ENCODE results near the gene BORCS8.

The BORCS8 gene

GRCh38 chr19:19212916-19213315, 21.0 kb upstream of the BORCS8 start:
- no peaks in the 10 kb centered on the region for H3K9me3 Mint-ChIP-seq
- H3K4me1 Mint-ChIP-seq, result no peaks in the 10 kb centered on the region
- no peaks in the 10 kb centered on the region for H3K36me3 Mint-ChIP-seq (ENCODE audit: low read depth)
- peaks cover 89% of the 10 kb centered on the region for H3K27me3 Mint-ChIP-seq (ENCODE audit: low read depth)
- H3K27ac Mint-ChIP-seq, result no peak overlapping the region
- TF ChIP-seq CTCF (IDR thresholded peaks at IDR 0.05; ENCODE audit: unreplicated experiment in 3 of 3), result no peak
- no peak overlapping the region for H3K4me3 Mint-ChIP-seq

GRCh38 chr19:19211499-19212420, 19.8 kb upstream of the BORCS8 start, which contains the start of gene NCAN:
TSS of gene NCAN (plus strand) at chr19:19211958. CDS start at chr19:19216954, 4,996 bp downstream.
- Mint-ChIP-seq H3K27me3 (ENCODE audit: low read depth) (peaks cover 90% of the 10 kb centered on the region), H3K9me3 (no peaks in the 10 kb centered on the region), H3K4me1 (no peaks in the 10 kb centered on the region), H3K4me3 (peak within 1 kb of the TSS in 1 of 3 experiments; percentile 31), H3K36me3 (ENCODE audit: low read depth) (no peaks in the 10 kb centered on the region), H3K27ac (no peak within 1 kb of the TSS)
- TF ChIP-seq CTCF (IDR thresholded peaks at IDR 0.05; ENCODE audit: unreplicated experiment in 3 of 3), result no peak

GRCh38 chr19:19209372-19209771, 17.4 kb upstream of the BORCS8 start:
- no peak overlapping the region for H3K4me3 Mint-ChIP-seq
- H3K9me3 Mint-ChIP-seq, result no peaks in the 10 kb centered on the region
- peaks cover 87% of the 10 kb centered on the region for H3K27me3 Mint-ChIP-seq (ENCODE audit: low read depth)
- H3K36me3 Mint-ChIP-seq (ENCODE audit: low read depth), result no peaks in the 10 kb centered on the region
- no peak for TF ChIP-seq CTCF (IDR thresholded peaks at IDR 0.05; ENCODE audit: unreplicated experiment in 3 of 3)
- H3K27ac Mint-ChIP-seq, result no peak overlapping the region
- no peaks in the 10 kb centered on the region for H3K4me1 Mint-ChIP-seq

GRCh38 chr19:19207637-19208572, 16.0 kb upstream of the BORCS8 start:
- Mint-ChIP-seq H3K27ac (no peak overlapping the region), H3K4me1 (peaks cover 5% of the 10 kb centered on the region), H3K36me3 (ENCODE audit: low read depth) (no peaks in the 10 kb centered on the region), H3K9me3 (no peaks in the 10 kb centered on the region), H3K4me3 (peak overlapping the region in 1 of 3 experiments; percentile 38), H3K27me3 (ENCODE audit: low read depth) (peaks cover 72% of the 10 kb centered on the region)
- no peak for TF ChIP-seq CTCF (IDR thresholded peaks at IDR 0.05; ENCODE audit: unreplicated experiment in 3 of 3)

- TF ChIP-seq CTCF (IDR thresholded peaks at IDR 0.05; ENCODE audit: unreplicated experiment in 3 of 3), result no peak
- peaks cover 62% of the 10 kb centered on the region for H3K27me3 Mint-ChIP-seq (ENCODE audit: low read depth)
- no peaks in the 10 kb centered on the region for H3K36me3 Mint-ChIP-seq (ENCODE audit: low read depth)
- H3K9me3 Mint-ChIP-seq, result no peaks in the 10 kb centered on the region
- no peak overlapping the region for H3K27ac Mint-ChIP-seq
- peak overlapping the region in 1 of 3 experiments; percentile 38 for H3K4me3 Mint-ChIP-seq
- peaks cover 13% of the 10 kb centered on the region for H3K4me1 Mint-ChIP-seq
Measured at GRCh38 chr19:19206938-19207337, 15.0 kb upstream of the BORCS8 start.
